ENCODE measurements around the gene TBX3.

The TBX3 gene

DNA sequence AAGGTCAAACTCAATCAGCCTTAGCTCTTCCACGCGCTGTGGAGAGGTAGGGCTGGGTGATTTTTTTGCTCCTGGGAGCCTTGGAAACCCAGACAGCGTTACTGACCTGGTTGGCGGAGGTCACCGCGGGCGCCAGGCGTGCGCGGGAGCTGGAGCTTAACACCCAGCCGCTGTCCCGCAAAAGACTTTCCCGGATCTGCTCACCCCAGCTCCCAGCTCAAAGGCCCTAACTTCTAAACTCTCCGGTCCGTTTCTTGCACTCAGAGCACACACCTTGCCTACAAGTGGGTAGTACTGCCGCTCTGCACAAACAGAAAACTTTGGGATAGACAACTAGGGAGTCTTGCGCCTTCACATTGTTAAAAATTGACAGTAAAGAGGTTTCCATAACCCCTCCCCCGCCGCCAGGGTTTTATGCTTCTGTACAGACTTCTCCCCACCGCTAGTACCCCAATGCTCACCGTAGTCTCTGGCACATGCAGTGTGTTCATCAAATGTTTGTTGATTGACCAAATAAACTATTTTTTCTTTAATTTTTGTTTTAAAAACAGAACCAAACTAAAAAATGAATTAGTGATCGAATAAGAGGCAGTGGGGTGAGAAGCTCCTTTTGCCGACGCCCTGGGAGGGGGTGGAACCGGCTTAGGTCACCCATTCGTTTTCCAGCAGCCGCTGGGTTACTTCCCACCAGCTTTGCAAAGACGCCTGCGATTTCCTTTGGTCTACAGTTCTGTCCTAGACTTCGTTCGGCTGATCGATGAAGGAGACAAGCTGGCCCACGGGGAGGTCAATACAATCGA is 12.7 kb upstream of the TBX3 start:
- no peak for DNase-seq (ENCODE audit: low read depth in 2 of 2)

DNA sequence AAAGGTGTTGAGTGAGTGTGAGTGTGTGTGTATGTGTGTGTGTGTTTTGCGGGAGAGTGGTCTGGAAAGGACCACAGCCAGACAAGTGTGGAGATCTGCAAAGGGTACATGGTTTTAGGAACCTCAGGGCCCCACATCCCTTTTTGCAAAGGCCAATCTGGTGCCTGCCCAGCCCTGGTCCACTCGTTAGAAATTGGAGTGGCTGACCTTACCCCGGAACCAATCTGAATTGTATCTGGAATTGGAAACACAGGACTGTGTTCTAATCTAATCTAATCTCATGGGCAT is 11.3 kb upstream of the TBX3 start:
- no peak for DNase-seq (ENCODE audit: low read depth in 2 of 2)

DNA sequence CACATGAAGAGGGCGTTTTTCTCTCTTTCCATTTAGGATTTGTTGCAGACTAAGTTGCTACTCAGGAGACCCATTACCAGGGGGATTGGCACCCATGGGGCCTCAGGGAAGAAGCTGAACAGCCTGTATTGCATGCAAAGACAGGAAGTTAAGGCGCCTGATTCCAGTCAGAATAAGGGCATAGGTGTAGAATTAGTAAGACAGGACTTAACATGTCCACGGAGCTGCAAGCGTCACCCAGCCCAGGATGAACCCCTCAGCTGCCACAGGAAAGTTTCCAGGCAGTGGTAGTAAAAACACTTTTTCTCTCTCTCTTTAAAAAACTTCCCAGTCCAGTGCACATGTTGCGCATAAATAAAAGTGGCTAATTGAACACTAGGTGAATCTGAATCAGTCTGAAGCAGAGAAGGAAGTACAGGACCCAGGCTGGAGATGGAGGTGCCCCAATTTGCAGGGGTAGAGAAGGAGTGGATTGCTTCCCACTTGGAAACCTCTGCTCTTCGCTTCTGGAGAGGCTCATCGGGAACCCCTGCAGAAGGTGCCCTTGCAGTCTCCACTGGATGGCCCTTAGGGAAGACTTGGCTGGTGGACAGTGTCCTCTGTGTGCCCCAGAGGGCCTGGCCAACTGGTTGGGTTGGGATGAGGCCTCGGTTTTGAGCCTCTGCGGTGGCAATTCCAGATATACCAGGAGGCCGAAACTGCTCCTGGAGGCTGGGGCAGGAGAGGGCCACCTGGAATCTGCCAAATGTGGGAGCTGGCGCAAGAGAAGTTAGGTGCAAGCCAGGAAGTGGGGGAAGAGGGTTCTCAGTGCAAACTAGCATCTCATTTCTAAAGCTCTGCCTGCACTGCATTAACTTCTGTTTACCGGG is 10.7 kb upstream of the TBX3 start:
- DNase-seq (ENCODE audit: low read depth in 2 of 2) = no peak

DNA sequence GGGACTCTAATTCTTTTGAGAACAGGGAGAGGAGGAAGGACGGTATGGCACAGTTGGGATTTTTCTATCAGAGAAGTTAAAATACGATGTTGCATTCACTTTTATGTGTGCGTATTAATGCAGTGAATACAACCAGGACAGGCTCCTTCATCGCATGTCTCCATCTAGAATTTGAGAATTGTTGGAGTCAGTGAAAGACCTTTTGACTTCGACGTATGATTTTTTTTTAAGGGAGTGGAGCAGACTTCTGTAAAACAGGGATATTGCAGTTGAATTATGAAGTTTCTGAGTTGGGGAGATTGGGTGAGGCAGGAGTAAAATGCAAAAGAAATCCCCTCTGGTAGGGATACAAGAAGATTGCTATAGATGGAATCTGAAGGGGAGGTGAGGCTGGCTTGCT is 9.6 kb upstream of the TBX3 start:
- DNase-seq (ENCODE audit: low read depth in 2 of 2) = no peak

DNA sequence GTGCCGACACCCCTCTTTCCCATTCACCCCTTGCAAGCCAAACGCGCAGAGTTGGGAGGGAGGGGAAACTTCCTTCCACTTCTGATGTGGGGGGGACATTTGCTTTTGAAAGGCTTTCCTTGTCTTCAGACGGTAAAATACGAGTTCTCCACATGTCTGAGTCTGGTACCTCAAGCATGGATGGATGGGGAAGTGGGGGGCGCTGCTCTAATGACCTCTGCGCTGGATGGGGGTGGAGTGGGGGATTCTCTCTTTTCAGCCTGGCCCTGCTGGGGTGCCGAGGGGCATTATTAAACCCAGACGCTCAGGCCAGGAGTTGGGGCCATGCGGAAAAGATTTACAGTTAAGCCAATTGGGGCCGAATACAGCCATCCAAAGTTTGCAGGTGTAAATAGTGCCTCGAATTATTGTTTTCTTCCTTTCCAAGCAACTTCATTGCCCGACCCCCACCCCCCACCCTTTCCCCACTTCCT is 9.1 kb upstream of the TBX3 start:
- DNase-seq (ENCODE audit: low read depth in 2 of 2) = no peak

DNA sequence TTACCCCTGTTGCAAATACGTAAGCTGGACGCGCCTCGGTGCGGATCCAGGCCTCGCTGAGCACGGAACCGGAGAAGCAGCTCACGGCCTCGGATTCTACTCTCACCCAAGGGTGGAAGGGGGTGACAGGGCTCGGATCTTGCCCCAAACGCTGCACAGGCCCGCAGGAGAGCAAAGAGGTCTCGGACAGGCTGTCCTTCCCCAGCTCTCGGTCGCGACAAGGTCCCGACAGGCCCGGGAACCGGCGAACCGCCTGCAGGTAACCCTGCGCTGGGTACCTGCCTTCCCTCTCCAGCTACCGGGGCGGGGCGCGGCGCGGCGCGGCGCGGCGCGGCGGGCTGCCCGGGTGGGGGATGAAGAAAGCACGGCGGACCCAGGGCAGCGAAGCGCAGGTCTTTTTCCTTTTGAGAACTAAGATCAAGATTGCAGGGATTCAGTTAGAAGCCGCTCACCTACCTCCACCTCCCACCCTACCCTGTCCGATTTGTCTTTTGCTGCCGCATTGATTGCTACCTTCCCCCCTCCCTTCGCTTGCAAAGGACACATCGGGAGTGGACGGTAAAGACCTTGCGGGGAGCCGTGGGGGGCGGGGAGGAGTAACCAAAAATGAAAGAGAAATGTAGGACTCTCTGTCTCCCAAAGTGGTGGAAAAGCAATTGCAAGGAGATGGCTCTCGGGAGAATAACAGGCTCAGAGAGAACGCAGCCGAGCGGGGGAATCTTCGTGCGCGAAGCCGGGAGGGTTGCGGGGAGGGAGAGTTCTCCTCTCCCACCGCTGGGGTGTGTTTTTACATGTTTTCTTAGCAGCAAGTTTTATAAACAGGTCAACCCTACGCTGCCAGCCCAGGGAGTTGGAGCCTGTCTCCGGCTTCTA is 8.4 kb upstream of the TBX3 start:
- no peak for DNase-seq (ENCODE audit: low read depth in 2 of 2)

DNA sequence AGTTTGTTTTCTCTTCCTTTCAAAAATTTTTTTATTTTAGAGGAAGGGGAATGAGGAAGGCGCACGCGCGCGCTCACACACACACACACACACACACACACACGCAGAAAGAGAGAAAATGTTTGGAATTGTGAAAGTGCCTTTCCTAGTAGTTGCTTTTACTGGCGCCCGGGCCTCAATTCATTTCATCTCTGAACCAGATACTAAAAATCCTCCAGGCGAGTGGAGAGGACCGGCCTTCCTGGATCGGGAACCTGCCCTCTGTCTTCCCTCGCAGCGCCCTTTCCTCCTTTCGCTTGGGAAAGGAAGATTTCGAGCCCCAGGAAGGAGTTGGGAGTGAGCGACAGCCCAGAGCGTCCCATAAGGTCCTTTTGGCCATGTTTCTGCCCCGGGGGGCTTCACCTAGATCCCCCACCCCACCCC is 7.8 kb upstream of the TBX3 start:
- DNase-seq (ENCODE audit: low read depth in 2 of 2) = no peak

DNA sequence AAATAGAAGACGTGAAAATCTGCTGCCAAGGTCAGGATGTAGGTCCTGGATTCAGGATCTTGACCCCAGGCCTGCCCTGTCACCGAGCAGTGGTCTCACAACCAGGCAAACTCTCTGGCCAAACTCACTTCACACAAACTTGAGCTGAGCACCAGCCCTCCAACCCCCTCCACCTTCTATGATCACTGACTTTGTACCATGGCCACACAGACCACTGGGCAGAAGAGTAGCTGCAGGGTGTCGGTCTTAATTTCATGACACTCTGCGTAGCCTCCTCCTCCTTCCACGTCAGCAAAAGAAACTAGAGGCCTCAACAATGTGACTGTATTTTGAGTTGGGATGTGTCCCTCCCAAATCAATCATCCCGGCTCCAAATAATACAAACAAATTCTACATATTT is 7.2 kb upstream of the TBX3 start:
- no peak for DNase-seq (ENCODE audit: low read depth in 2 of 2)

DNA sequence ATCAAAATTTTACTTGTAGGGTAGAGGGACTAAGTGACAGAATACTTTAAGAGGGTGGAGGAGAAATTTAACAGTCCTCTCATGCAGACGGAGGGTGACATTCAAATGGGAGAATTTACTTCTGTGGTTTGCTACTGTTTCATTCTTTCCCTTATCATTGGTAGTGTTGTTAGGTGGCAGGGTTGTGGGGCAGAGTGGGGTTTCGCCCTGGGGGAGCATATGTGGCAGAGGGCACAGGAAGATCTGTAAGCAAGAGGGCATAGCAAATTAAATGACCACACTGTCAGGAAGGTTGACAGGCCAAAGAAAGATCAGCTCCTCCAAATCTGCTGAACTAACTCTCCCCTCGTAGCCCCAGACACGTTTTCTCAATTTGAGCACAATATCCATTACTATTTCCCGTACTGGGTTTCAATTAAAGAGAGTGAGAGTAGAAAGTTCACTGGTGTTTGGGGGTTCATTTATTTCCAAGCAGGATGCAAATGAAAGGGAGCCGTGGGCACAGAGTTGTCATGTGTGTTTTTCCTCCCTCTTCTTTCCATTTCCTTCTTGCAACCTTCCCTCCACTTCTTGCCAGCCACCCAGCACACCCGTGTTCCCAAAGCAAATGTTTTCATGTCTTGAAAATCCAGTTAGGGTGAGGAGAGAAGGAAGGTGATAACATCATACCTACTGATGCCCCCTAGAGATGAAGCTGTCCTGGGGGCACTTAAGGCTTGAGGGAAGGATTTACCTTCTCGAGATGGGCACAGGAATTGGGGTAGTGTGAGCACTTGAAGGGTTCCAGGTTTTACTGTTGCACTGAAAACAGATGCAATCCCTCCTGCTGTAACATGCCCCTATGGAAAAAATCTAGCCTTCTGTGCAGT is 6.5 kb upstream of the TBX3 start:
- no peak for DNase-seq (ENCODE audit: low read depth in 2 of 2)

DNA sequence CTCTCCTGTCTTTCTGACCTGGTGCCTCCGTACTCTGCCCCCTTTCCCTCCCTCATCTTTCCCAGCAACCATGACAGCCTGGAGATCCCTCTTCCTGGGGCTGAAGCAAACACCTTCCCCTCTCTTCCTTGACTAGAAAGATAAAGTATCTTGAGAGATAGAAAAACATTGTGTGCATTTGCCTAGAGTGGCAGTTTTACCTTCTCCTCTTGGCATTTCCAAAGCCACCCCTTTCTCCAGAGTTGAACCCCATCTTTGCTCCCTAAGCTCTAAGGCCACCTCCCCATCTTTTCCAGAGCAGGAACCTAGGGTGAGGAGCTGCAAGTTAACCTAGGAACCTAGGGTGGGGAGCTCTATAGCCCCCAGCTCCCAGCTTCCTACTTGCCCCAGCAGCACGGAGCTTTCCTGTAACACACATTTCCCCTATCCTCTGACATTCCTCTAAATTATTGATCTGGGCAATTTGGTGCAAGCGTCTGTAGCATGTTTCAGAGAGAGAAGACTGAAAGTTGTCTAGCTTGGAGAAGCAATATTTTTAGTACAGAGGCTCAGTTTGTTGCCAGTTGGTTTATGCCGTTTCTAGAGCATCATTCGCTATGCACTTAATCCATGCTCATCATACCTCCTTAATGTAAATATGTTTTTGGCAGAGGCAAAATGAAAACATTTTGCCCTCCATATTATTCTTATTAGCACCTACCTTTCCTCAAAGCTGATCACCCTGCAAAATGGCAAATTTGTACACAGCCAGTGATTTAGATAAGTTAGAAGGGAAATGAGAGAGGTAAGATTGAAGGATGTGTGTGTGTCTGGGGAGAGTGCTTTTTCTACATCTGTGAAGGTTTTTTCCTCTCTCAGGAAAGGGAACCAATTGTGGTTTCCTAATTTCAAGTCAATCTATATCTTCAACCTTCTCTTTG is 5.4 kb upstream of the TBX3 start:
- no peak for DNase-seq (ENCODE audit: low read depth in 2 of 2)

DNA sequence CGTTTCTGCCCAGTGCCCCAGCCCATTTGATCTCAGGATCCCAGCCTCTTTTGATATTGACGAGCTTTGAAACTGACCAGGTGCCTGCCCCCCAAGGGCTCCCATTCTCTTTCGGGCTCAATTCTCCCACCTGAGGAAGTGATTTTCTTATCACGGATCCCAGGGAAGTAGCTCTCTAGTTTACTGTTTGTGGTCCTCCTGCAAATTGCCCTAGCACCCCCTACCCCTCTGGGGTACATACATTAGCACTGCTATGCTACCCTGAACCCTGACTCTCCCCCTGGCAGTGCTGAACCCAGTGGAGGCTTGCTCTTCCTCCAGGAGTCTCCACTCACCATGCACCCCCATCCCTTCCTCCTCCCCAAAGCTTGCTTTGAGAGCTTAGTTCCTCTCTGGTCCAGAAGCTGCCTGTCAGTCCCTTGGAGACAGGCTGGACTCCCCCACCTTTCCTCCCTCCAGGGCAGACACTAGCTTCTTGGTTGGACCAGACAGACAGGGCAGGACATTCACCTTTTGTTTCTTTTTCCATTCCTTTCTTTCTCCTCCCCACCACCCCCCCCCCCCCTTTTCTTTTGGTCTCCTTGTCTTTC is 4.4 kb upstream of the TBX3 start:
- no peak for DNase-seq (ENCODE audit: low read depth in 2 of 2)

DNA sequence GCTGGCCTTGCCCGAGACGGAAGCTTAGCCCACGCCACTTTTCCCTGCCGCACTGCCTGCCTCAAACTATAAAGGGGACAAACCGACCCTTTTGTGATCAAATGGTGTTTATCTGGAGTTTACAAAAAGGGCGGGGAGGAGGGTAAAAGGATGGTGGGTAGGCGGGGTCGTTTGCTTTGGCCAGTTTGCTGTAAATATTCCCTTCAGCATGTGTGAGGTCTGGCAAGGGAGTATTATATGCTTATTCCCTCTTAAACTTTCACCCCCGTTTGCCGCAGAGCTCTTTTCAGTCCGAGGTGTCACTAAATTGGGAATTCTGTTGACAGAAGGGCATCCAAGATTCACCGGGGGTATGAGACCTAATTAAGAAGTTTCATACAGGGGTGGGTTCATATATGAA is 3.8 kb upstream of the TBX3 start:
- DNase-seq (ENCODE audit: low read depth in 2 of 2) = no peak

DNA sequence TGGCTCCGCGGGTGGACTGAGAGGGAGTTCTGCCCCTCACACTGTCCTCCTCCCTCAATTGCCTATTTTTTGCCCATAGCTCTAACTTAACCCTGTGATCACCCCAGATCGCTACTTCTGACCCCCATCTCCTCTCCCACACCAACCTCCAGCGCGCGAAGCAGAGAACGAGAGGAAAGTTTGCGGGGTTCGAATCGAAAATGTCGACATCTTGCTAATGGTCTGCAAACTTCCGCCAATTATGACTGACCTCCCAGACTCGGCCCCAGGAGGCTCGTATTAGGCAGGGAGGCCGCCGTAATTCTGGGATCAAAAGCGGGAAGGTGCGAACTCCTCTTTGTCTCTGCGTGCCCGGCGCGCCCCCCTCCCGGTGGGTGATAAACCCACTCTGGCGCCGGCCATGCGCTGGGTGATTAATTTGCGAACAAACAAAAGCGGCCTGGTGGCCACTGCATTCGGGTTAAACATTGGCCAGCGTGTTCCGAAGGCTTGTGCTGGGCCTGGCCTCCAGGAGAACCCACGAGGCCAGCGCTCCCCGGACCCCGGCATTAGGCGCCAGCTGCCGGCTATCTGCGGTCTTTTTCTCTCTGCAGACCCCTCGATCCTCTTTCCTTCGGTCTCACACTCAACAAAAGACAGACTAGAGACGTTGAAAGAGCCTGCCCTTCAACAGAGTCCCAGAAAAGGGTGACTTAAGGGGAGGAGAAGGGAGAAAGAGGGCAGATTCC is 3.0 kb upstream of the TBX3 start:
- DNase-seq (ENCODE audit: low read depth in 2 of 2) = no peak

DNA sequence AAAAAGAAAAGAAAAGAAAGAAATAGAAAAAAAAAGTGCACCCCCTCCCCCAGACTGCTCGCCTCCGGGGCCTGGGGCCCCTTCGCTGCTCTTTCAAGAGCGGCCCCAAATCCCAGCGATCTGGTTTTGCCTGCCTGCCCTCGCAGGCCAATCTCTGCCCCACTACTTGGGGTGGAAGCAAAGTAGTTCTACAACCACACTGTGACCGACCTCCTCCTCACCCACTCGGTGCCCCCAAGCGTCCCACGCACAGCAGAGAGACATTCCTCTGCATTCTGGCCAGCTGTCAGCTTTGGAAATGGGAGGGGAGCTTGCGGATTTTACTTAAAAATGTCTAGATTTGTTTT is 2.4 kb upstream of the TBX3 start:
- no peak for DNase-seq (ENCODE audit: low read depth in 2 of 2)

DNA sequence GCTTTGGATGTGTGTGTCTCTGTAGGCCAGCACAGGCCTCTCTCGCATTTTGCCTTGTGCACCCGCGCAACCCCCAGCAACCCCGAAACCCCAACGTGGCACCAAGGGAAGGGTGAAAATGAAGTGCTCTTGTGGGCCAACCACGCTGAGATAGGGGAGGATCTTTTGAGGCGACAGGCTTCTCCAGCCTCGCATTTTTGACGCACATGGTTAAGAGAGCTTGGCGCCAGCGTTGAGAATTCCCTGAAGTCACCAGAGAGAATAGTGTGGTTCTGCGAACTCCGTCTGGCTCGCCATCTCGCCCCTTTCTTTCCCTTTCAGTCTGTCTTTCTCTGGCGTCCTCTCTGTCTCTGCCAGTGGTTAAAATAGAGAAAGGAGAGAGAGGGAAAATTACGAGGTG is 1.9 kb upstream of the TBX3 start:
- no peak for DNase-seq (ENCODE audit: low read depth in 2 of 2)

DNA sequence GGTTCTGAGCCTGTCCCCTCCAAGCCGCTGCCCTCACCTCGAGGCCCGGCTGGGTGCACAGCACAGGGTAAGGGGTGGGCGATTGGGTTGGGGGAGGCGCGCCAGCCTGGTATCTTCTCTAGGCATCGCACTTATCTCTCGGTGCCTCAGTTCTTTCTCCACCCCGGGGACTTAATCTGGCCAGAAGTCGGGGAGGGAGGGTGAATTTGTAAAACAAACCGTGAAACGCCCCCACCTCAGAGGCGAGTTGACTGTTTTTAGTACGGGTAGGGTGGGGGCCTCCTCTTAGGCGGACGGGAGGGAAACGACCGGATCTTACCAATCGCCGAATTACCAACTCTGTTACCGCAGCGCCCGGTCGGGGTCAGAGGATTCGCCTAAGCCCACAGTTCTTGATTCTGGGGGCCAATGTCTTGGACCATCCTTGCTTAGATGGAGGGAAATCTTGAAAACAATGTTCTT is 1.4 kb upstream of the TBX3 start:
- no peak for DNase-seq (ENCODE audit: low read depth in 2 of 2)

DNA sequence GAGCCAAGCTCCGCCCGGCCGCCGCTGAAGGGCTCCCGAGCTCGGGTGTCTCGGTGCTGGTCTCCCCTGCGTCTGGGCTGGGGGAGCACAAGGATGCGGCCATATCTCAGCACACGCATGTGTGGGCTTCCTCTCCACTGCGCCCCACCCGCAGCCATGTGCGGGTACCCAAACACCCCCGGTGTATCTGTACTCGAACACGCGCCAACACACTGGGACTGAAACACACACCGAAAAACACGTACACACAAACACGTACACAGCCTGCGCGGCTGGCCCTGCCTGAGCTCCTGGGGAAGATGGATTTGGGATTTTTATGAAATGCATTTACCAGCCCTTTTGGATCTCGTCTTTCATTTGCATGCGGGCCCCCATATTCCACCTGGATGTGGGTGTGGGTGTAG is 897 bp upstream of the TBX3 start:
- DNase-seq (ENCODE audit: low read depth in 2 of 2) = no peak

DNA sequence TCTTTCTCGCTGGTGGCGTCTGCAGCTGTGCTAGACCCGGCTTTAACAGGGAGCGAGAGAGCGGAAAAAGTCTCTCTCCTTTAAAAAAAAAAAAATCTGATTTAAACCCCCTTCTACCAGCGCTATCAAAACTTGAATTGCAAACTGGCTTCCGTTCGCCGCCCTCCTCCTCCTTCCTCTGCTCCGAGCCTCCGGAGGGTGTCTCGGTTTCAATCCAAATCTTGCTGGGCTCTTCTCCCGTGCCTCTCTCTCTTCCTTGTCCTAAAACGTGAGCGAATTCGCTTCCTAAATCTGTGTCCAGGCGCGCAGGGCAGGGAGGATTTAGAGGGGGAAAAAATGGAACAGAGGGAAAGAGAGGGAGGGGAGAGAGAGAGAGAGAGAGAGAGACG is 272 bp downstream of the TBX3 start:
- no peak for DNase-seq (ENCODE audit: low read depth in 2 of 2)
